Middle frontal gyrus (tissue), 1 donor: ENCODE data around the gene MSMP.

Source experiments
- DNase-seq: peaks from one replicate; pipeline ENCODE4 v3.0.0-alpha.2; 2015; ENCODE audit warnings: low spot score; ENCODE audit errors: extremely low spot score

MSMP gene

GRCh38 chr9:35754264-35754663 is at the start of gene MSMP:
MSMP (minus strand) TSS chr9:35754276; CDS start chr9:35754129, 147 bp downstream.
- no peak for DNase-seq

- DNase-seq, result no peak
Observed at GRCh38 chr9:35801328-35802128, 47.5 kb upstream of the MSMP start.

- no peak for DNase-seq
Observed at GRCh38 chr9:35800530-35800929, 46.5 kb upstream of the MSMP start.

- DNase-seq, result no peak
Observed at GRCh38 chr9:35798658-35799374, 44.7 kb upstream of the MSMP start.

GRCh38 chr9:35797311-35798109 is 43.4 kb upstream of the MSMP start:
- no peak for DNase-seq

GRCh38 chr9:35795695-35796094 is 41.6 kb upstream of the MSMP start:
- DNase-seq, result no peak

- no peak for DNase-seq
Observed at GRCh38 chr9:35793461-35793860, 39.4 kb upstream of the MSMP start.

GRCh38 chr9:35792826-35793225 is 38.8 kb upstream of the MSMP start:
- no peak for DNase-seq

GRCh38 chr9:35792024-35792813 is 38.1 kb upstream of the MSMP start:
- DNase-seq, result no peak

GRCh38 chr9:35791297-35791921 is 37.3 kb upstream of the MSMP start, which contains the start of gene NPR2:
NPR2 (plus strand) TSS chr9:35791591; CDS start chr9:35792409, 818 bp downstream.
- no peak for DNase-seq

- peak; percentile 63 for DNase-seq
Observed at GRCh38 chr9:35790385-35791296, 36.6 kb upstream of the MSMP start.

- no peak for DNase-seq
Observed at GRCh38 chr9:35790025-35790384, 35.9 kb upstream of the MSMP start.

GRCh38 chr9:35789541-35789940 is 35.5 kb upstream of the MSMP start:
- no peak for DNase-seq

- DNase-seq, result no peak
Observed at GRCh38 chr9:35783418-35783817, 29.3 kb upstream of the MSMP start.

- peak; percentile 33 for DNase-seq
Observed at GRCh38 chr9:35781066-35781465, 27.0 kb upstream of the MSMP start.

GRCh38 chr9:35778496-35778895 is 24.4 kb upstream of the MSMP start:
- DNase-seq, result no peak

GRCh38 chr9:35776018-35776417 is 21.9 kb upstream of the MSMP start:
- no peak for DNase-seq

GRCh38 chr9:35774907-35775635 is 21.0 kb upstream of the MSMP start:
- DNase-seq, result no peak

GRCh38 chr9:35771943-35772342 is 17.9 kb upstream of the MSMP start:
- no peak for DNase-seq
